ENCODE data around the gene RAB11FIP5. TPM values are rescaled to one million over a fixed set of nuclear protein-coding genes. Genes with fewer than 3 reads are reported as not detected.
A peak's percentile ranks its signal among the peaks of the same experiment; 100 is the strongest.

The RAB11FIP5 gene
- total RNA-seq, 1 experiment from 2014 or later, result 18.1 TPM

- in situ Hi-C loops (cut with HindIII; ENCODE audit: low sequenced_read_pairs), result no loop called here
- DNase-seq (ENCODE audit: low spot score), result peak; percentile 27
Observed at GRCh38 chr2:73043929-73044832, 68.6 kb downstream of the RAB11FIP5 start.

DNA sequence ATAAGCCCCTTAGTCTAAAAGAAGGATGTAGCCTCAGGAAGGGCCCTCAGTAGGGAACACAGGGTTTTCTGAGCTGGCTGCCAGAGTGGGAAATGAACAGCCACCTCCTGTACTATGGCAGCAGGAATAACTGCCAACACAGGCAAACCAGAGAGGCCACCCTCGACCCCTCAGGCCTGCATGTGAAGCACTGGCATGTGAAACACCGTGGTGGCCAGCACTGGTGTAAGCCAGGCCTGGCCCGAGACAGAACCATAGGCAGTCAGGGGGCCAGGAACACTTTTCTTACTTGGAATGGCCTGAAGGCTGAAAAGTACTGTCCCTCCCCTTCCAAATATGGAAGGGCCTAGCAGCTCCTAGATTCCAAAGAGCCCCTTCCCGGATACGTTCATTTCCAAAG is 69.5 kb downstream of the RAB11FIP5 start:
- peak; percentile 15 for DNase-seq (ENCODE audit: low spot score)
- in situ Hi-C loops (cut with HindIII; ENCODE audit: low sequenced_read_pairs), result no loop called here

DNA sequence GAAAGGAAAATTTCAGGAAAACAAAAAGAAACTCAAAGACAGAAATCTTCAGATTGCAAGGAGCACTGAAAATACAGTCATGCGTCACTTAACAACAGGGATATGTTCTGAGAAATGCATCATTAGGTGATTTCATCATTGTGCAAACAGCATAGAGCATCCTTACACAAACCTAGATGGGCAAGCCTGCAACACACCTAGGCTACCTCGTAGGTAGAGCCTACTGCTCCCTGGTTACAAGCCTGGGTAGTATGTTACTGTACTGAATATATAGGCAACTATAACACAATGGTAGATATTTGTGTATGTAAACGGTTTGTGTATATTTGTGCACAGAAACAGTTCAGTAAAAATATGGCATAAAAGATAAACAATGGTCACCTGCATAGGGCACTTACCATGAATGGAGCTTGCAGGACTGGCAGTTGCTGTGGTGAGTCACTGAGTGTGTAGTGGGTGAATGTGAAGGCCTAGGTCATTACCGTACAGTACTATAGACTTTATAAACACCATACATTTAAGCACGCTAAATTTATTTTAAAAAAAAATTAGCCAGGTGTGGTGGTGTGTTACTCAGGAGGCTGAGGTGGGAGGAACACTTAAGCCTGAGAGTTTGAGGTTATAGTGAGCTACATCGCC is 74.7 kb downstream of the RAB11FIP5 start:
- DNase-seq (ENCODE audit: low spot score), result no peak
- in situ Hi-C loops (cut with HindIII; ENCODE audit: low sequenced_read_pairs), result no loop called here

DNA sequence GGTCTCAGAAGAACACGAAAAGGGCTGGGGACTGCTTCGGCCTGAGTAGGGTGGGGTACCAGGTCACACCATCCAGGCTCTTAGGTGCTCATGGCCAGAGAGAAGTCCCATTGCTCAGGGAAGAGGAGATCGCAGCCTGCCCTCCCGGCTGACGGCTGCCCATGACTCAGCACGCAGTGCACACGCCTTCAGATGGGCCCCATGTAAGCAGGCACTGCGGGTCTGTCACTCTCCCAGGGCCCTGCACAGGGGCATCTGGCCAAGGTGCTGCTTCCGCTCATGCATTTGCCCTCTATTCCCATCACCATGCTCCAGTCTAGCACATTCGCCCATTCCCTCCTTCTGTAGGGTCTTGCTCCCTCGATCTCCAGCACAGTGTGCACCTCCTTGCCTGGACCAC is 76.0 kb downstream of the RAB11FIP5 start:
- no peak for DNase-seq (ENCODE audit: low spot score)
- in situ Hi-C loops (cut with HindIII; ENCODE audit: low sequenced_read_pairs), result no loop called here

- DNase-seq (ENCODE audit: low spot score), result peak; percentile 83
- in situ Hi-C loops (cut with HindIII; ENCODE audit: low sequenced_read_pairs), result no loop called here
Observed at GRCh38 chr2:73035899-73036711, 76.6 kb downstream of the RAB11FIP5 start.

GRCh38 chr2:73034661-73035375 is 77.9 kb downstream of the RAB11FIP5 start:
- DNase-seq (ENCODE audit: low spot score), result no peak
- in situ Hi-C loops (cut with HindIII; ENCODE audit: low sequenced_read_pairs), result no loop called here

DNA sequence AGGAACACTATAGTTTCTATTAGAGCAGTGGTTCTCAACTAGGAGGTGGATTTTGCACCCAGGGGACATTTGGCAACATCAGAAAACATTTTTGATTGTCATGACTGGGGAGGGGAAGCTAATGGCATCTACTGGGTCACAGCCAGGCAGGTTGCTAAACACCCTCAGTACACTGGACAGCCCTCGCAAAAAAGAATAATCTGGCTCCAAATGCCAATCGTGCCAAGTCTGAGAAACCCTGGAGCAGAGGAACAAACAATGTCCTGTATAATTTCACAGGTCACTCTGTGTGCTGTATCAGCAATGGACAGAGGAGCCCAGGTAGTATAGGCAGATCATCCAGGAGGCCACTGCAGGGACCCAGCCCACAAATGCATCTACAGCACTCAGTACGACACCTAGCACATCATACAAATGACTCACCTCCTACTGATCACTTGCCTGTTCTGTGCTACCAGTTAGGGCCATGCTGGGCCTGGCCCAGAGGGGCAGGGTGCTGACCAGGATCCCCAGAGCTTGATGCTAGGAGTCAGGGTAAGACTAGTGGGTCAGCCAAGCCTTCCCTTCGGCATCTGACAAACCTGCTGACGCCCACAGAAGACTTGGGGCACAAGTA is 78.9 kb downstream of the RAB11FIP5 start:
- in situ Hi-C loops (cut with HindIII; ENCODE audit: low sequenced_read_pairs), result no loop called here
- DNase-seq (ENCODE audit: low spot score), result no peak

GRCh38 chr2:73033142-73033765 is 79.5 kb downstream of the RAB11FIP5 start:
- in situ Hi-C loops (cut with HindIII; ENCODE audit: low sequenced_read_pairs), result no loop called here
- DNase-seq (ENCODE audit: low spot score), result no peak

- DNase-seq (ENCODE audit: low spot score), result no peak
- in situ Hi-C loops (cut with HindIII; ENCODE audit: low sequenced_read_pairs), result no loop called here
Observed at GRCh38 chr2:73032702-73033097, 80.0 kb downstream of the RAB11FIP5 start.

GRCh38 chr2:73031725-73032701 is 80.7 kb downstream of the RAB11FIP5 start:
- DNase-seq (ENCODE audit: low spot score), result no peak
- in situ Hi-C loops (cut with HindIII; ENCODE audit: low sequenced_read_pairs), result no loop called here

DNA sequence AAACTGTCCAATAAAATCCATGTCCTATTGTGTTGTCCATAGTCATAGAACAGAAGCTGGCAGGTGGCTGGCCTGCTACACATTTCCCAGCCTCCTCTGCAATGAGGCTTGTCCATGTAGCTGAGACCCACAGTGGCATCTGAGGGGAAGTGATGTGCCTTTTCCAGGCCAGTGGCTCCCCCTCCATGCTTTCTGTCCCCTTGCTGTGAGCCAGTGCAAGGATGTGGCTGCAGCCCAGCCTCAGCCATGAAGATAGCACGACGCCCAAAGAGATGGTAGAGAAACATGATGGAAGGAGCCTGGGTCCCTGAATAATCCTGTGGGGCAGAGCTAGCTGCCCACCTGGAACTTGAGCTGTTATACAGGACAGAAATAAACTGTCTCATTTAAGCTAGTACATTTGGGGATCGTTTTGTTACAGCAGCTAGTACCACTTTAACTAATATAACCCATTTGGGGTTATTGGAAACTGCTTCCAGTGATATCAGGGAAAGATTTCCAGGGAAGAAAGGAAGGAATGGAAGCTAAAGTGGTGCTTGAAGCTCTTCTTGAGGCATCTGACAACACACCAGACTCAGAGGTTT is 81.6 kb downstream of the RAB11FIP5 start:
- no peak for DNase-seq (ENCODE audit: low spot score)
- in situ Hi-C loops (cut with HindIII; ENCODE audit: low sequenced_read_pairs), result no loop called here

- DNase-seq (ENCODE audit: low spot score), result no peak
- in situ Hi-C loops (cut with HindIII; ENCODE audit: low sequenced_read_pairs), result no loop called here
Observed at GRCh38 chr2:73028841-73029240, 83.9 kb downstream of the RAB11FIP5 start.

- in situ Hi-C loops (cut with HindIII; ENCODE audit: low sequenced_read_pairs), result no loop called here
- DNase-seq (ENCODE audit: low spot score), result no peak
Observed at GRCh38 chr2:73027340-73027739, 85.4 kb downstream of the RAB11FIP5 start.

- in situ Hi-C loops (cut with HindIII; ENCODE audit: low sequenced_read_pairs), result no loop called here
- DNase-seq (ENCODE audit: low spot score), result no peak
Observed at GRCh38 chr2:73023497-73023896, 89.3 kb downstream of the RAB11FIP5 start.

Data from G401 (cell line).